ENCODE measurements around the gene WDR82.

WDR82 gene

GRCh38 chr3:52308308-52308707 is 29.9 kb upstream of the WDR82 start:
- Histone ChIP-seq H4K20me1 (ENCODE audit: insufficient read depth, low read length, poor library complexity, severe bottlenecking) (no peaks in the 10 kb centered on the region), H3K36me3 (ENCODE audit: insufficient read depth, low read length) (no peaks in the 10 kb centered on the region), H3K9me2 (replicated peaks; ENCODE audit: low read depth, low read length) (no peaks in the 10 kb centered on the region), H3F3A (ENCODE audit: low read depth) (no peaks in the 10 kb centered on the region), H3K4me2 (ENCODE audit: low read depth, low read length, poor library complexity, severe bottlenecking) (no peak overlapping the region), H3K9me3 (ENCODE audit: insufficient read depth, low read depth, low read length) (no peaks in the 10 kb centered on the region), H3K4me1 (ENCODE audit: insufficient read depth, low read length, poor library complexity, severe bottlenecking) (no peaks in the 10 kb centered on the region), H3K9ac (ENCODE audit: low read depth, low read length, poor library complexity, severe bottlenecking) (no peak overlapping the region), H3K79me2 (ENCODE audit: insufficient read depth, low read length) (no peaks in the 10 kb centered on the region), H2AFZ (ENCODE audit: low read length) (no peak overlapping the region), H3K27me3 (ENCODE audit: insufficient read depth, low read length, poor library complexity, severe bottlenecking) (no peaks in the 10 kb centered on the region), H3K4me3 (ENCODE audit: low read length, poor library complexity, severe bottlenecking) (no peak overlapping the region)
- no peak for TF ChIP-seq EZH2phosphoT487 (IDR thresholded peaks at IDR 0.05; ENCODE audit: borderline replicate concordance)
- TF ChIP-seq CTCF (conservative IDR thresholded peaks at IDR 0.05; ENCODE audit: low read length) = no peak

DNA sequence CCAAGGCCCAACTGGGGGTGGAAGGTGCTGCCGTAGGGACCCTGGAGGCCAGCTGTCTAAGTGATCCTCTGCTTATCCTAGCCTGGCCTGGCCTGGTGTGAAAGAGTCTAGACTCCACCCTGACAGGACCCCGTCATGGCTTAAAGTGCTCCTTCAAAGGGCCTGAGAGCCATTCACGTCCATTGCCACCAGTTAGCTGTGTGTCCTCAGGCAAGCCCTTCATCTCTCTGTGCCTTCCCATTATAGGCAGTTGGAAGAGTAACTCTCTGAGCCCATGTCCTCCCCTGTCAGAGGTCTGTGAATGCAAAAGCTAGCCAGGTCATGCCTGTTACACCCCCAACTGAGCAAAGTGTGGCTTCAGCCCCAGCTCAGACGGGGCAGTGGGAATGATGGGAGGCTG is 28.5 kb upstream of the WDR82 start:
- H3F3A ChIP-seq (ENCODE audit: low read depth) = no peaks in the 10 kb centered on the region
- no peak overlapping the region for H3K4me2 ChIP-seq (ENCODE audit: low read depth, low read length, poor library complexity, severe bottlenecking)
- no peaks in the 10 kb centered on the region for H3K9me3 ChIP-seq (ENCODE audit: insufficient read depth, low read depth, low read length)
- no peaks in the 10 kb centered on the region for H4K20me1 ChIP-seq (ENCODE audit: insufficient read depth, low read length, poor library complexity, severe bottlenecking)
- H3K9ac ChIP-seq (ENCODE audit: low read depth, low read length, poor library complexity, severe bottlenecking) = no peak overlapping the region
- no peaks in the 10 kb centered on the region for H3K9me2 ChIP-seq (replicated peaks; ENCODE audit: low read depth, low read length)
- no peaks in the 10 kb centered on the region for H3K79me2 ChIP-seq (ENCODE audit: insufficient read depth, low read length)
- H3K4me3 ChIP-seq (ENCODE audit: low read length, poor library complexity, severe bottlenecking) = no peak overlapping the region
- H2AFZ ChIP-seq (ENCODE audit: low read length) = no peak overlapping the region
- no peak for TF ChIP-seq CTCF (conservative IDR thresholded peaks at IDR 0.05; ENCODE audit: low read length)
- no peak for TF ChIP-seq EZH2phosphoT487 (IDR thresholded peaks at IDR 0.05; ENCODE audit: borderline replicate concordance)
- no peaks in the 10 kb centered on the region for H3K27me3 ChIP-seq (ENCODE audit: insufficient read depth, low read length, poor library complexity, severe bottlenecking)
- no peaks in the 10 kb centered on the region for H3K4me1 ChIP-seq (ENCODE audit: insufficient read depth, low read length, poor library complexity, severe bottlenecking)
- H3K36me3 ChIP-seq (ENCODE audit: insufficient read depth, low read length) = no peaks in the 10 kb centered on the region

DNA sequence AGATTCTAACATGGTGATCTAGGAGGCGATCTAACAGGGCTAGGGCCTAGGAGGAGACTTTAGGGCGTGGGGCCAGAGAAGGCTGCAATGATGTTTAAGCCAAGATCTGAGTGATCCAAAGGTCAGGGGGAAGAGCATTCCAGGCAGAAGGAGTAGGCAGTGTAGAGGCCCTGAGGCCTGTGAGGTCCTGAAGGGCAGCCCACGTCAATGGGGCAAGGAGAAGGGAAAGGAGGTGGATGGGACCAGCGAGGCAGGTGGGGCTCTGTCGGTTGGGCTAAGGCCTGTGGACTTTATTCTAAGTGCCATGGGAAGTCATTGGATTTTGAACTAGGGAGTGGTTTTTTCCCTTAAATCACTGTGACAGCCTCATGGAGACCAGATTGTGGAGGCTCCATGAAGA is 27.5 kb upstream of the WDR82 start:
- H4K20me1 ChIP-seq (ENCODE audit: insufficient read depth, low read length, poor library complexity, severe bottlenecking) = no peaks in the 10 kb centered on the region
- TF ChIP-seq EZH2phosphoT487 (IDR thresholded peaks at IDR 0.05; ENCODE audit: borderline replicate concordance) (no peak), CTCF (conservative IDR thresholded peaks at IDR 0.05; ENCODE audit: low read length) (no peak)
- H3K4me1 ChIP-seq (ENCODE audit: insufficient read depth, low read length, poor library complexity, severe bottlenecking) = no peaks in the 10 kb centered on the region
- H3K9me2 ChIP-seq (replicated peaks; ENCODE audit: low read depth, low read length) = no peaks in the 10 kb centered on the region
- no peaks in the 10 kb centered on the region for H3K9me3 ChIP-seq (ENCODE audit: insufficient read depth, low read depth, low read length)
- H3K4me3 ChIP-seq (ENCODE audit: low read length, poor library complexity, severe bottlenecking) = no peak overlapping the region
- no peaks in the 10 kb centered on the region for H3K36me3 ChIP-seq (ENCODE audit: insufficient read depth, low read length)
- H3K4me2 ChIP-seq (ENCODE audit: low read depth, low read length, poor library complexity, severe bottlenecking) = no peak overlapping the region
- no peak overlapping the region for H3K9ac ChIP-seq (ENCODE audit: low read depth, low read length, poor library complexity, severe bottlenecking)
- no peaks in the 10 kb centered on the region for H3F3A ChIP-seq (ENCODE audit: low read depth)
- H3K27me3 ChIP-seq (ENCODE audit: insufficient read depth, low read length, poor library complexity, severe bottlenecking) = no peaks in the 10 kb centered on the region
- no peaks in the 10 kb centered on the region for H3K79me2 ChIP-seq (ENCODE audit: insufficient read depth, low read length)
- H2AFZ ChIP-seq (ENCODE audit: low read length) = no peak overlapping the region
